Uterus (tissue), 2 donors: Measurements from ENCODE around the gene RPS6KL1.

Source experiments
- POLR2A ChIP-seq, 2 donors: fragments of 450-650 bp; IDR thresholded peaks; one replicate each; pipeline ENCODE4 v1.6.1; 2016; ENCODE audit warnings: antibody characterized with exemption in 2 of 2, mild to moderate bottlenecking in 1 of 2, moderate library complexity in 1 of 2
- TF ChIP-seq, protein P1 (sequence below), 4 experiments: fragments of 200-600 bp in 2 of 4; fragments of 450-650 bp in 2 of 4; sonication (generic) in 2 of 4; IDR thresholded peaks; one replicate each; pipeline ENCODE4 v1.5.1; 2016 to 2019; ENCODE audit warnings: antibody characterized with exemption in 4 of 4, mild to moderate bottlenecking in 2 of 4, moderate library complexity in 1 of 4

DNA sequence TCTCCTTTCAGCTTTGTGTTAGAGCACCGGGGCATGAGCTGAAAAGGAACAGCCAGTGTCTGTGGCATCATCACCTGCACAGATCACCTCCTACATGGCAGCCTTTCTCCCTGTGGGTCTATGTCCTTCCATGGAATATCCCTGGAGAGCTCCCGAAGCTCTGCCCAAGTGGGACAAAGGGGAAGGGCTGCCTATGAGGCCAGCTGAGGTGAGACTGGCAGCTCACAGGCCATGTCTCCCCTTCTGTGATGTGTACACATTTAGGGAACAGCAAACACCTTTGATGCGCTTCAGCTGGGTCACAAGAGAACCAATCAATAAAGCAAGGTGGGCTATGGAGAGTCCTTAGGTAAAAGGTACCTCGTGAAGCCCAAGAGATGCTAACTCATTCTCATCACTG is 51.2 kb downstream of the RPS6KL1 start:
- TF ChIP-seq, protein P1, sequence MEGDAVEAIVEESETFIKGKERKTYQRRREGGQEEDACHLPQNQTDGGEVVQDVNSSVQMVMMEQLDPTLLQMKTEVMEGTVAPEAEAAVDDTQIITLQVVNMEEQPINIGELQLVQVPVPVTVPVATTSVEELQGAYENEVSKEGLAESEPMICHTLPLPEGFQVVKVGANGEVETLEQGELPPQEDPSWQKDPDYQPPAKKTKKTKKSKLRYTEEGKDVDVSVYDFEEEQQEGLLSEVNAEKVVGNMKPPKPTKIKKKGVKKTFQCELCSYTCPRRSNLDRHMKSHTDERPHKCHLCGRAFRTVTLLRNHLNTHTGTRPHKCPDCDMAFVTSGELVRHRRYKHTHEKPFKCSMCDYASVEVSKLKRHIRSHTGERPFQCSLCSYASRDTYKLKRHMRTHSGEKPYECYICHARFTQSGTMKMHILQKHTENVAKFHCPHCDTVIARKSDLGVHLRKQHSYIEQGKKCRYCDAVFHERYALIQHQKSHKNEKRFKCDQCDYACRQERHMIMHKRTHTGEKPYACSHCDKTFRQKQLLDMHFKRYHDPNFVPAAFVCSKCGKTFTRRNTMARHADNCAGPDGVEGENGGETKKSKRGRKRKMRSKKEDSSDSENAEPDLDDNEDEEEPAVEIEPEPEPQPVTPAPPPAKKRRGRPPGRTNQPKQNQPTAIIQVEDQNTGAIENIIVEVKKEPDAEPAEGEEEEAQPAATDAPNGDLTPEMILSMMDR (IDR thresholded peaks at IDR 0.05) = no peak
- TF ChIP-seq POLR2A (IDR thresholded peaks at IDR 0.05) = no peak
